ENCODE measurements around the gene PCSK9.

The PCSK9 gene

DNA sequence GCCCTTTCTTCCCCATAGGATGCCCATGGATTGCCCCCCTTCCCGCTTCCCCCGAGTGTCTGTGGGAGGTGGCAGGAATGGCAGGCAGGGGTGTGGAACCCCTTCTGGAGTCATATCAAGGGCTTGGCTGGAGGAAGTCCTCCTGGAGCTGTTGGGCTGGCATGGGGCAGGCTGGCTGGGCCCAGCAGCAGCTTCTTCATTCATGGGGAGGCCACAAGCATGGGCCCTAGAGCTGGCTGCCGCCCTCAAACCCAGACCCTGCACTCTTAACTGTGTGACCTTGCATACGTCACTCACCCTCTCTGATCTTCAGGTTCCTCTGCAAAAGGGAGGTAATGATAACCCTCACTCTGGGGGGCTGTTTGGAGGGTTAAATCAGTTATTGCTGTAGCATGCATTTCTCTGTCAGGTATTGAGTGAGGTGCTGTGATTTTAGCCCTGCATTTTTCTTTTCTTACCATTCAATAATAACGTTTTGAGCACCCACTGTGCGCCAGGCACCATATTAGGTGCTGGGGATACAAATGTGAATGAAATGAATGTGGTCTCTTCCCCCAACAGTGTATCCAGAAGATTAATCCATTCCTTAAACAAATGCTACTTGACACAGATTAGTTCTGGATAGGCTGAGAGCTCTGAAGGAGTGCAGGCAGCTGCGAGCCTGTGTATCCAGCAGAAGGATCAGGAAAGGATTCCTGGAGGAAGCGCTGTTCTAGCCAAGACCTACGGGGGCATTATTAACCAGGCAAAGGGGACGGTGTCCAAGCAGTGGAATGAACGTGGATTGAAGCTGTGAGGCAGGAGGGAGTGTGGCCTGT is 9.3 kb downstream of the PCSK9 start:
- TF ChIP-seq POLR2A (IDR thresholded peaks at IDR 0.05; ENCODE audit: extremely low read depth, insufficient read length) (no peak), MYC (IDR thresholded peaks at IDR 0.05; ENCODE audit: low read depth, low read length) (no peak)
- TF ChIP-seq, protein P1, sequence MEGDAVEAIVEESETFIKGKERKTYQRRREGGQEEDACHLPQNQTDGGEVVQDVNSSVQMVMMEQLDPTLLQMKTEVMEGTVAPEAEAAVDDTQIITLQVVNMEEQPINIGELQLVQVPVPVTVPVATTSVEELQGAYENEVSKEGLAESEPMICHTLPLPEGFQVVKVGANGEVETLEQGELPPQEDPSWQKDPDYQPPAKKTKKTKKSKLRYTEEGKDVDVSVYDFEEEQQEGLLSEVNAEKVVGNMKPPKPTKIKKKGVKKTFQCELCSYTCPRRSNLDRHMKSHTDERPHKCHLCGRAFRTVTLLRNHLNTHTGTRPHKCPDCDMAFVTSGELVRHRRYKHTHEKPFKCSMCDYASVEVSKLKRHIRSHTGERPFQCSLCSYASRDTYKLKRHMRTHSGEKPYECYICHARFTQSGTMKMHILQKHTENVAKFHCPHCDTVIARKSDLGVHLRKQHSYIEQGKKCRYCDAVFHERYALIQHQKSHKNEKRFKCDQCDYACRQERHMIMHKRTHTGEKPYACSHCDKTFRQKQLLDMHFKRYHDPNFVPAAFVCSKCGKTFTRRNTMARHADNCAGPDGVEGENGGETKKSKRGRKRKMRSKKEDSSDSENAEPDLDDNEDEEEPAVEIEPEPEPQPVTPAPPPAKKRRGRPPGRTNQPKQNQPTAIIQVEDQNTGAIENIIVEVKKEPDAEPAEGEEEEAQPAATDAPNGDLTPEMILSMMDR (IDR thresholded peaks at IDR 0.05; ENCODE audit: low read depth, low read length): no peak
- TF ChIP-seq, protein P2, sequence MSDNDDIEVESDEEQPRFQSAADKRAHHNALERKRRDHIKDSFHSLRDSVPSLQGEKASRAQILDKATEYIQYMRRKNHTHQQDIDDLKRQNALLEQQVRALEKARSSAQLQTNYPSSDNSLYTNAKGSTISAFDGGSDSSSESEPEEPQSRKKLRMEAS (IDR thresholded peaks at IDR 0.05; ENCODE audit: low read depth, low read length): no peak
- DNase-seq (ENCODE audit: low read depth): no peak
- no peak overlapping the region for H3K4me3 ChIP-seq (ENCODE audit: low read depth, low read length)

DNA sequence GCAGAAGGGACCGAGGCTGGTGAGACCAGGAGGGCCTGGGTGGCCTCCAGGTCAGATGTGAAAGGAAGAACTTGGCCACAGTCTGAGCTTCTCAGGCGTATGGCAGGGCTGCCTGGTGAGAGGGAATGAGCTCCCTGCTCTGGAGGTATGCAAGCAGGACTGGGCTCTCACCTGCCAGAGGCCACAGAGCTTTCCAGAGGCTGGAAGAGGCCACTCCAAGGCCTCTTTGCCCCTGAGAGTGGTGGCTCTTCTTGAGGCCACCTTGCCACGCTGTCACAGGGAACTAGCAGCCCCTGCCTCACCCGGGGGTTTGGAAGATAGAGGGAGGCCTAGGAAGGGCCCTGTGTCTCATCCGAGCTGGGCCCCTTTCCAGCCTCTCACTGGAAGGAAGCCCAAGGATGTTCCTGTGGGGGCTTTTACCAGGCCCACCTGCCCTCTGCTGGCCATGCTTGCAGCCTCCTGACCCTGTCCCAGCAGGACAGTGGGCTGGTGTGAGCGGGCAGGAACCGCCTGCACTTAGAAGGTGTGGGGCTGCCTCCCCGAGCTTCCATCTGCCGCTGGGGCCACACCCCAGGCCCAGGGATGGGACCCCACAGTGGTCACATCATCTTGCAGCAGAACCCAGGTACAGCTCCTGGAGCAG is 10.0 kb downstream of the PCSK9 start:
- H3K4me3 ChIP-seq (ENCODE audit: low read depth, low read length): no peak overlapping the region
- DNase-seq (ENCODE audit: low read depth): no peak
- TF ChIP-seq, protein P2 (IDR thresholded peaks at IDR 0.05; ENCODE audit: low read depth, low read length): no peak
- no peak for TF ChIP-seq POLR2A (IDR thresholded peaks at IDR 0.05; ENCODE audit: extremely low read depth, insufficient read length)

DNA sequence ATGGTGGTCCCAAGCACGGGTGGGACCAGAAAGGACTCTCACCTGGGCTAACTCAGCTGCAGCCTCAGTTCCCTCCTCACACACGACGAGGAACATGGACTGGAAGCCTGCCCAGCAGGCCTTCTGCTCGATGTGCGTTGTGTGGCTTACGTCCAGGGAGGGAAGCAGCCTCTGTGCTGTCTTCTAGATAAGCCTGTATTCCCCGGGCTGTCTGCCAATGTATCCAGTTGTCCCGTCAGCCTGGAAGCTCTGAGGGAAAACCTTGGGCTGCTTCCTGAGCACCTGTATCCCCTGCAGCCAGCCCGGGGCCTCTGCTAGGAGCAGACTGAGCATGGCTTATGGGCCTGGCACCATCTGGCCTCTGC is 10.5 kb downstream of the PCSK9 start:
- no peak overlapping the region for H3K4me3 ChIP-seq (ENCODE audit: low read depth, low read length)

DNA sequence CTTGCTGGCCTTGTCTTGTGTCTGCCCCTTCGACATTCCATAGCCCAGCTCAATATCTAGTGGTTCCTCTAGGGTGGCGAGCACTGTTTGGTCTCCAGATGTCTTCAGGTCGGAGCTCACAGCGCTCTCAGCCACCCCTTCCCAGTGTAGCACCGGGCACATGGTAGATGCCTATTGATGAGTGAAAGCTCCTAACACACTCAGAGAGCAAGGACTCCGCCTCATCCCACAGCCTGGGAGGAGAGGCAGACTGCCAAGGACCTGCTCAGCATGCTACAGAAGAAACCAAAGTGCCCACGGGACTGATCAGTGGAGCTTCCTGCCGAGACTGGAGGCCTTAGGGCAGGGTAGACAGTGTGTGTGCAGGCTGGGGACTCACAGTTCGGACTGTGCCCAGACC is 10.9 kb downstream of the PCSK9 start:
- no peak for DNase-seq (ENCODE audit: low read depth)

More for the DNA sequence above, 10.5 kb downstream of the PCSK9 start:
- TF ChIP-seq POLR2A (IDR thresholded peaks at IDR 0.05; ENCODE audit: extremely low read depth, insufficient read length) (no peak), MYC (IDR thresholded peaks at IDR 0.05; ENCODE audit: low read depth, low read length) (no peak)
- TF ChIP-seq, protein P2 (IDR thresholded peaks at IDR 0.05; ENCODE audit: low read depth, low read length): no peak
- TF ChIP-seq, protein P1 (IDR thresholded peaks at IDR 0.05; ENCODE audit: low read depth, low read length): no peak
- no peak for DNase-seq (ENCODE audit: low read depth)

DNA sequence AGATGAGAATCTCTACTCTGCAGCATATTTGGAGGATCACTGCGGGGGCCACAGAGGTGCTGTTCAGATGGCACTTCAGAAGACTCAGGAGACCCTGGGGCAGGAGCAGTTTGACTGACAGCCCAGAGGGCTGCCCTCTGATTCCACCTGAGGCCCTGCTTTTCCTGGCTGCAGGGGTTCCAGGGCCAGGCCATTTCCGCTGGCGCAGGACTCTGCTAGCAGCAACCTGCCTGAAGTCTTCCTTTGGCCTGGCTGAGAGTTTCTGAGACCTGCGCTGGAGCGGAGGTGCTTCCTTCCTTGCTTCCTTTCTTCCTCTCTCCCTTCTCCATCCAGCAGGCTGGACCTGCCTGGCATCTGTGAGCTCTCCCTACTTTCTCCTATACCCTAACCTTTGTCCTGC is 11.8 kb downstream of the PCSK9 start:
- no peak overlapping the region for H3K4me3 ChIP-seq (ENCODE audit: low read depth, low read length)
- TF ChIP-seq MYC (IDR thresholded peaks at IDR 0.05; ENCODE audit: low read depth, low read length) (no peak), POLR2A (IDR thresholded peaks at IDR 0.05; ENCODE audit: extremely low read depth, insufficient read length) (no peak)
- TF ChIP-seq, protein P1 (IDR thresholded peaks at IDR 0.05; ENCODE audit: low read depth, low read length): no peak
- TF ChIP-seq, protein P2 (IDR thresholded peaks at IDR 0.05; ENCODE audit: low read depth, low read length): no peak
- no peak for DNase-seq (ENCODE audit: low read depth)

More for the DNA sequence above, 10.9 kb downstream of the PCSK9 start:
- TF ChIP-seq, protein P1 (IDR thresholded peaks at IDR 0.05; ENCODE audit: low read depth, low read length): no peak
- TF ChIP-seq, protein P2 (IDR thresholded peaks at IDR 0.05; ENCODE audit: low read depth, low read length): no peak
- no peak for TF ChIP-seq MYC (IDR thresholded peaks at IDR 0.05; ENCODE audit: low read depth, low read length)
- no peak for TF ChIP-seq POLR2A (IDR thresholded peaks at IDR 0.05; ENCODE audit: extremely low read depth, insufficient read length)
- no peak overlapping the region for H3K4me3 ChIP-seq (ENCODE audit: low read depth, low read length)

DNA sequence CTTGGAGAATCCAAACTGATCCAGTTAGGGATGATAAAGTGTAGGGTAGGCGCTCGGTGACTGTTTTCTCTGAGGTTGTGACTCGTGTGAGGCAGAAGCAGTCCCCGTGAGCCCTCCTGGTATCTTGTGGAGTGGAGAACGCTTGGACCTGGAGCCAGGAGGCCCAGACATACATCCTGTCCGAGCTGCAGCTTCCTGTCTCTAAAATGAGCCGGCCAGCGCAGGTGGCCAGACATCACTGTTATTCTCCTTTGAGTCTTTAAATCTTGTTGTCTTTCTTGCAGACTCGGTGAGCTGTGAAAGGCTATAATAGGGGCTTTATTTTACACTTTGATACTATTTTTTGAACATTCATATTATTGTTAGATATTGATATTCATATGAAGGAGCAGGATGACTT is 12.3 kb downstream of the PCSK9 start:
- no peak overlapping the region for H3K4me3 ChIP-seq (ENCODE audit: low read depth, low read length)
- TF ChIP-seq, protein P1 (IDR thresholded peaks at IDR 0.05; ENCODE audit: low read depth, low read length): no peak
- TF ChIP-seq MYC (IDR thresholded peaks at IDR 0.05; ENCODE audit: low read depth, low read length) (no peak), POLR2A (IDR thresholded peaks at IDR 0.05; ENCODE audit: extremely low read depth, insufficient read length) (no peak)
- TF ChIP-seq, protein P2 (IDR thresholded peaks at IDR 0.05; ENCODE audit: low read depth, low read length): no peak
- DNase-seq (ENCODE audit: low read depth): no peak

Data from NB4 (cell line).